ENCODE measurements around the gene BABAM2.

DNA sequence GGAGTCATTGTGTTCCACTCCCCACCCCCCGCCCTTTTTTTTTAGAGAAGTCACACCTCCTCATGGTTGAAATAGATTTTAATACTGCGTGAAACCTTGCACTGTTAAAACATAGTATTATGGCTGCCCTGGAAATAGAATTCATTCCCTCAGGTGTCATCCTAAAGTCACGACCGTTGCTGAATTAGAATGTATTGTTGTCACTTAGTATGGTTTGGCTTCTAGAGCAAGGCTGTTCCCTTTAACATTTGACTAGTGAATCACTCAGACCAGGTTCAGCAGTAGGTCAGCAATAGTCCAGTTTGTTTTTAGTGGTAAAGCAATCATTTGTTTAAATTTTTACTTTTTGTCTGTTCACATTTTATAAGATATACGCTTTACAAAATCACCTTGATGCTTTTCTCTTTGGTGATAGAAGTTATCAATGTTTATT, 1.2 kb downstream of the BABAM2 start:
- TF ChIP-seq, protein P1, sequence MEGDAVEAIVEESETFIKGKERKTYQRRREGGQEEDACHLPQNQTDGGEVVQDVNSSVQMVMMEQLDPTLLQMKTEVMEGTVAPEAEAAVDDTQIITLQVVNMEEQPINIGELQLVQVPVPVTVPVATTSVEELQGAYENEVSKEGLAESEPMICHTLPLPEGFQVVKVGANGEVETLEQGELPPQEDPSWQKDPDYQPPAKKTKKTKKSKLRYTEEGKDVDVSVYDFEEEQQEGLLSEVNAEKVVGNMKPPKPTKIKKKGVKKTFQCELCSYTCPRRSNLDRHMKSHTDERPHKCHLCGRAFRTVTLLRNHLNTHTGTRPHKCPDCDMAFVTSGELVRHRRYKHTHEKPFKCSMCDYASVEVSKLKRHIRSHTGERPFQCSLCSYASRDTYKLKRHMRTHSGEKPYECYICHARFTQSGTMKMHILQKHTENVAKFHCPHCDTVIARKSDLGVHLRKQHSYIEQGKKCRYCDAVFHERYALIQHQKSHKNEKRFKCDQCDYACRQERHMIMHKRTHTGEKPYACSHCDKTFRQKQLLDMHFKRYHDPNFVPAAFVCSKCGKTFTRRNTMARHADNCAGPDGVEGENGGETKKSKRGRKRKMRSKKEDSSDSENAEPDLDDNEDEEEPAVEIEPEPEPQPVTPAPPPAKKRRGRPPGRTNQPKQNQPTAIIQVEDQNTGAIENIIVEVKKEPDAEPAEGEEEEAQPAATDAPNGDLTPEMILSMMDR (IDR thresholded peaks at IDR 0.05; ENCODE audit: insufficient read depth, low read depth, low read length) = no peak
- no peak for TF ChIP-seq EZH2 (IDR thresholded peaks at IDR 0.05; ENCODE audit: insufficient read depth, low read length)
